ENCODE results near the gene ZGPAT. TPM values are rescaled to one million over a fixed set of nuclear protein-coding genes. Genes with fewer than 3 reads are reported as not detected.

ZGPAT gene
- total and polyA plus RNA-seq, 2 of the 13 experiments (the other 11 are each of a cell fraction or from before 2014, with no cell fraction given): 23.0 to 41.9 TPM

DNA sequence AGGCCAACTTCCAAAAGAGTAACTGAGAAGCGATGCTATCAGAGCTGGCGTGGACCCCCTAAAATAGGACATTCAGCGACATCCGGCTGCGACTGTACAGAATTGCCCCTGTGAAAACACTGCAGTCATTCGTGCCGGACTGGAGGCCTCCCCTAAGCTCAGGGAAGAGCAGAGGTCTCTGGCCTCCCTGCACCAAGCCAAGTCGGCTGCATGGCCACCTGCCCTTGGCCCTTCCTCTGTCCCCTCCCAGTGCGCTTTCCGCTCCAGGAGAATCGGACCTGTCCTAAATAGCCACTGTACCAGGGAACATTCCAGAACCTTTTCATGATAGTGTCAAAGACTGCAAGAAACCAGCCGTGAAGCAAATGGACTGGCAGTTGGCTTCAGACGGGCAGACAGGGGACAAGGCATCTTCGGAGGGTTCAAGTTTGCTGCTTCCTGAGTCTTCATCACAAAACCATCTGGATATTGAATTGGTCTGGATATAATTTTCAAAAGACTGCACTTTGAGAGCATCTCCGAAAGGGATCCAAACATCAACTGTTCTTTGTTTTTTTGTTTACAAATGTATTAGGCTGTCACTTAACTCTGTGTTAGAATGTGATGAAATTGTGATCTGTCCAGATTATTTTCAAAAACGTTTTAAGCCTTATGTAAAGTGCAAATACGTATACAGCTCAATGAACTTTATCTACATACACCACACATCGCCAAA, 48.3 kb downstream of the ZGPAT start (continued):
- TF ChIP-seq ZNF773 (CRISPR knock-in tag; IDR thresholded peaks at IDR 0.05; ENCODE audit: borderline replicate concordance): no peak
- no peak for TF ChIP-seq ZNF431 (CRISPR knock-in tag; IDR thresholded peaks at IDR 0.05; ENCODE audit: borderline replicate concordance, low read depth)
- TF ChIP-seq, protein P1, sequence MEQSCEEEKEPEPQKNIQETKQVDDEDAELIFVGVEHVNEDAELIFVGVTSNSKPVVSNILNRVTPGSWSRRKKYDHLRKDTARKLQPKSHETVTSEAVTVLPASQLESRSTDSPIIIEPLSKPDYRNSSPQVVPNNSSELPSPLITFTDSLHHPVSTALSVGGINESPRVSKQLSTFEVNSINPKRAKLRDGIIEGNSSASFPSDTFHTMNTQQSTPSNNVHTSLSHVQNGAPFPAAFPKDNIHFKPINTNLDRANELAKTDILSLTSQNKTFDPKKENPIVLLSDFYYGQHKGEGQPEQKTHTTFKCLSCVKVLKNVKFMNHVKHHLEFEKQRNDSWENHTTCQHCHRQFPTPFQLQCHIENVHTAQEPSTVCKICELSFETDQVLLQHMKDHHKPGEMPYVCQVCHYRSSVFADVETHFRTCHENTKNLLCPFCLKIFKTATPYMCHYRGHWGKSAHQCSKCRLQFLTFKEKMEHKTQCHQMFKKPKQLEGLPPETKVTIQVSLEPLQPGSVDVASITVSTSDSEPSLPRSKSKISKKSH (CRISPR knock-in tag; IDR thresholded peaks at IDR 0.05; ENCODE audit: borderline replicate concordance): 0 out of 2 replicates have a peak, but pooled peaks have one; percentile 43
- TF ChIP-seq, protein P2, sequence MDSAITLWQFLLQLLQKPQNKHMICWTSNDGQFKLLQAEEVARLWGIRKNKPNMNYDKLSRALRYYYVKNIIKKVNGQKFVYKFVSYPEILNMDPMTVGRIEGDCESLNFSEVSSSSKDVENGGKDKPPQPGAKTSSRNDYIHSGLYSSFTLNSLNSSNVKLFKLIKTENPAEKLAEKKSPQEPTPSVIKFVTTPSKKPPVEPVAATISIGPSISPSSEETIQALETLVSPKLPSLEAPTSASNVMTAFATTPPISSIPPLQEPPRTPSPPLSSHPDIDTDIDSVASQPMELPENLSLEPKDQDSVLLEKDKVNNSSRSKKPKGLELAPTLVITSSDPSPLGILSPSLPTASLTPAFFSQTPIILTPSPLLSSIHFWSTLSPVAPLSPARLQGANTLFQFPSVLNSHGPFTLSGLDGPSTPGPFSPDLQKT (CRISPR knock-in tag; IDR thresholded peaks at IDR 0.05; ENCODE audit: borderline replicate concordance): no peak

DNA sequence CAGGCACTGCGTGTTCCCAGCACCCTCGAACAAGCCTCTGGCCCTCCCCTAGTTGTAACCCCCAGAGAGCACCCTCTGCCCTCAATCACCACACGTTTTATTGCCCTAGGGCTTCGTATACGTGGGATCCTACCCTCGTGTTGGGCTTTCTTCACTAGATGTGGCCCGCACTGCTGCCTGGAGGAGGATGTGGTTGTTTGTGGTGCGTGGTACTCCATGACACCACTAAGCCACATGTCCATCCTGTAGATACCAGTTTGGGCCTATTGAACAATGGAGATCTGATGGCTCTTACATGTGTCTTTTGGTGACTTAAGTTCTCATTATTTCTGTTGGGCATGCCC, 48.8 kb downstream of the ZGPAT start:
- Histone ChIP-seq H3K36me3 (replicated peaks in 1 of 2; ENCODE audit: control insufficient read depth in 1 of 2, insufficient read depth in 2 of 2, low read length in 2 of 2) (no peaks in the 10 kb centered on the region), H2AFZ (ENCODE audit: low read length) (no peak overlapping the region), H3K27me3 (ENCODE audit: control insufficient read depth in 1 of 2, insufficient read depth in 2 of 2, low read length in 2 of 2) (peaks cover 0 to 3% of the 10 kb centered on the region in 2 experiments; a peak in 1 of 5 replicates), H3K9ac (ENCODE audit: insufficient read depth, low read depth, low read length) (no peak overlapping the region), H4K20me1 (ENCODE audit: insufficient read depth, low read length) (no peaks in the 10 kb centered on the region), H3K4me1 (ENCODE audit: insufficient read depth, low read length) (peaks cover 25% of the 10 kb centered on the region), H3K4me3 (replicated peaks in 1 of 3; ENCODE audit: insufficient read depth in 1 of 3, low read depth in 2 of 3, low read length in 3 of 3) (no peak overlapping the region), H3K4me2 (ENCODE audit: low read depth, low read length) (no peak overlapping the region), H3K9me3 (ENCODE audit: low read length) (no peaks in the 10 kb centered on the region), H3K79me2 (ENCODE audit: insufficient read depth, low read length) (no peaks in the 10 kb centered on the region), H3K27ac (ENCODE audit: extremely low read length, insufficient read depth, low read length) (no peak overlapping the region)
- BruUV-seq (replicated peaks): no TSS peak
- DNase-seq (ENCODE audit: low spot score): no peak
- ATAC-seq: peak; percentile 11
- CTCF ChIA-PET (ENCODE audit: low intra/inter-chr PET ratio, low total read pairs): no interaction called here
- 27% methylated on average over 8 of the region's 8 CpGs for WGBS (ENCODE audit: low lambda C conversion rate)
- POLR2A ChIA-PET: interaction anchor here (2.0 kb wide), 1 partner anchor 108 kb away, joined by 5 read pairs; the partner anchor contains the start of gene TPD52L2
- intact Hi-C loops (cut with micrococcal nuclease; ENCODE audit: unreplicated experiment): no loop called here
- in situ Hi-C loops (cut with HindIII; ENCODE audit: extremely low pct_ligation_motif_present, low pct_unique_long_range_greater_than_20kb): no loop called here
- FAIRE-seq: no peak
- no peak for TF ChIP-seq PAX8 (CRISPR knock-in tag; IDR thresholded peaks at IDR 0.05; ENCODE audit: borderline replicate concordance)
- peak; percentile 13; the same call in 1 of the 2 replicates for TF ChIP-seq NFIB (CRISPR knock-in tag; IDR thresholded peaks at IDR 0.05; ENCODE audit: borderline replicate concordance)
